GM19463 (cell line): ENCODE data around the gene SFXN2.
"Not testable (repeated sequence)": the region's sequence is repeated elsewhere in the genome, so short reads cannot be mapped to it uniquely, and the experiment has no call there.

ENCODE experiments used
- ATAC-seq: cut with Tn5 transposase; IDR thresholded peaks from one replicate; pipeline ENCODE4 v1.9.1; 2021; ENCODE audit warnings: mild to moderate bottlenecking, moderate library complexity; ENCODE audit not compliant: unreplicated experiment

Gene SFXN2

DNA sequence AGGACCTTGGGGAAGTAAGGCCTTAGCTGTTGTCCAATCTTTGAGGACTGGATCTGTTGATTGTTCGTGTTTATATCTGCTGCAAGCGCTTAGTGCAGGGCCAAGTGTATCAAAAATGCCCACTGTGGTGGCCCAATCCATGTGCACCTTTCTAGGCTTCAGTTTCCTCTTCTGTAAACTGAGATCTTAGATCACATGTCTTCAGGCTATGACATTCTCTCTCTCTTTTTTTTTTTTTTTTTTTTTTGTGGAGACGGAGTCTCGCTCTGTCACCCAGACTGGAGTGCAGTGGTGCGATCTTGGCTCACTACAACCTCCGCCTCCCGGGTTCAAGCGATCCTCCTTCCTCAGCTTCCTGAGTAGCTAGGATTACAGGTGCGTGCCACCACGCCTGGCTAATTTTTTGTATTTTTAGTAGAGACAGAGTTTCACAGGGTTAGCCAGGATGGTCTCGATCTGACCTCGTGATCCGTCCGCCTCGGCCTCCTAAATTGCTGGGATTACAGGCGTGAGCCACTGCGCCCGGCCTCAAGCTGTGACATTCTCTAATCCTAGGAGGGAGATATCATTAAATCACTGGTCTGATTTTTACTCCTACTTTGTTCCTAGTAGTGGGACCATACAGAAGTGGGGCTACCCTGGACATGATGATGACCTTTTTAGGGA is 2.6 kb downstream of the SFXN2 start:
- not testable (repeated sequence) for ATAC-seq

GRCh38 chr10:102718220-102718619 is 3.8 kb downstream of the SFXN2 start:
- ATAC-seq: no peak

DNA sequence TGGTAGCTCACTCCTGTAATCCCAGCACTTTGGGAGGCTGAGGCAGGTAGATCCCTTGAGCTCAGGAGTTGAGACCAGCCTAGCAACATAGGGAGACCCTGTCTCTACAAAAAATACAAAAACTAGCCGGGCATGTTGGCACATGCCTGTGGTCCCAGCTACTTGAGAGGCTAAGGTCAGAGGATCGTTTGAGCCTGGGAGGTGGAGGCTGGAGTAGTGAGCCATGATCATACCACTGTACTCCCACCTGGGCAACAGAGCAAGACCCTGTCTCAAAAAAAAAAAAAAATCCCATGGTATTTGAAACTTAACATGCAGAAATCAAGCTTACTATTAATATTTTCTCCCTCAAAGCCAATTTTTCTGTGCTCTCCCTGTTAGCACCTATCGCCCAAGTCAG is 5.9 kb downstream of the SFXN2 start:
- no peak for ATAC-seq

DNA sequence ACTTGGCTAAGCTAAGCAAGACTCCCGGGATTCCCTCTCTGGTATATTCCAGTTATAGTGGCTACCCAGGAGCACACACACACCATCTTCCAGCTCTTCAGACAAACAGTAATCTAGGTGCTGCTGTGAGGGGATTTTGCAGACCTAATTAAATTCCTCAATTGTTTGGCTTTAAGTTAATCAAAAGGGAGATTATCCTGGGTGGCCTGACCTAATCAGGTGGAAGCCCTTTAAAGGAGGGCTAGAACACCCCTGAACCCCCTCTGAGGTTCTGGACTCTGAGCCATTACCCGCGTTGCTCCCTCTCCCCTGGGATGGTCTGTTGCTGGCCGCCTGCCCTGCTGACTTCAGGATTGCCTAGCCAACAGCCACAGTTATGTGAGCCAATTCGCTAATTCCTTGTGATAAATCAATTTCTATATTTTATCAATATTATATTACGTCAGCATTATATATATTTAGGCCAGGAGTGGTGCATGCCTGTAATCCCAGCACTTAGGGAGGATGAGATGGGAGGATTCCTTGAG is 6.4 kb downstream of the SFXN2 start:
- no peak for ATAC-seq

- no peak for ATAC-seq
Observed at GRCh38 chr10:102721954-102722353, 7.5 kb downstream of the SFXN2 start.

DNA sequence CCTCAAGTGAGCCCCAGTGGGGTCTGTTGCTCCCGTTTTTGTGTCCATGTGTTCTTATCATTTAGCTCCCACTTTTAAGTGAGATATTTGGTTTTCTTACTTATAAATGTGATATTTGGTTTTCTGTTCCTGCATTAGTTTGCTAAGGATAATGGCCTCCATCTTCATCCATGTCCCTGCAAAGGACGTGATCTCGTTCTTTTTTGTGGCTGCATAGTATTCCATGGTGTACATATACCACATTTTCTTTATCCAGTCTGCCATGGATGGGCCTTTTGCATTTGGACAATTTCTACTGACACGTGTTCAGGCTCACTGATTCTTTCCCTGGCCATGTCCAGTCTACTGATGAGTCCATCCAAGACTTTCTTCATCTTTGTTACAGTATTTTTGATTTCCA is 9.6 kb downstream of the SFXN2 start:
- ATAC-seq: no peak

- ATAC-seq: no peak
Observed at GRCh38 chr10:102726274-102726673, 11.8 kb downstream of the SFXN2 start.

DNA sequence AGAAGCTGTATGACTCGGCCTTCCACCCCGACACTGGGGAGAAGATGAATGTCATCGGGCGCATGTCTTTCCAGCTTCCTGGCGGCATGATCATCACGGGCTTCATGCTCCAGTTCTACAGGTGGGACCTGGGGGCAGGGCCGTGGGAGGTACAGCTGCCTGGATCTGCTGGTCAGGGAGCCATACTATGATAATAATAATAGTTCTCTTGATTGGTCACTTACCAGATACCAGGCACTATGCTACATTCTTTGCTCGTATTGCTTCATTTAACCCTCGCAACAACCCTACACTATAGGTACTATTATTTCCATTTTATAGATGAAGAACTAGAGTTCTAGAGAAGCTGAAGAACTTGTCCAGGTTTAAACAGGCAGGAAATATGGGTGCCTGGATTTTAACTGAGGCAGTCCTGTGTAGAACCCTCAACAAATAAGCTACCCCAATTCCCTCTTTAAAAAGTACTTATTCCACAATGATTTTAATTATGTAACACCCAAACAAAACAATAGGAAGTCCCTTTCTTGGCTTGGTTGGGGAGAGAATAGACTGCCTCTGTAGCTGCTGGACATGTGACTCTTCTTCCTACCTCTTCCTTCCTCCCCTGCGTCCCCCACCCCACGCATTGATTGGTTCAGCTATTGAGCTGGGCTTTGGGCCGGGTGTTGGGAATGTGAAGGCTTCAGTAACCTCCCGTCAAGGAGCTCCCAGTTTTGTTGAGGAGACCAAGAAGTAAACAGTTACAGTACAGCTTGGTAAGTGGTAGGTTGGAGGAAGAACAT is 12.8 kb downstream of the SFXN2 start:
- no peak for ATAC-seq

DNA sequence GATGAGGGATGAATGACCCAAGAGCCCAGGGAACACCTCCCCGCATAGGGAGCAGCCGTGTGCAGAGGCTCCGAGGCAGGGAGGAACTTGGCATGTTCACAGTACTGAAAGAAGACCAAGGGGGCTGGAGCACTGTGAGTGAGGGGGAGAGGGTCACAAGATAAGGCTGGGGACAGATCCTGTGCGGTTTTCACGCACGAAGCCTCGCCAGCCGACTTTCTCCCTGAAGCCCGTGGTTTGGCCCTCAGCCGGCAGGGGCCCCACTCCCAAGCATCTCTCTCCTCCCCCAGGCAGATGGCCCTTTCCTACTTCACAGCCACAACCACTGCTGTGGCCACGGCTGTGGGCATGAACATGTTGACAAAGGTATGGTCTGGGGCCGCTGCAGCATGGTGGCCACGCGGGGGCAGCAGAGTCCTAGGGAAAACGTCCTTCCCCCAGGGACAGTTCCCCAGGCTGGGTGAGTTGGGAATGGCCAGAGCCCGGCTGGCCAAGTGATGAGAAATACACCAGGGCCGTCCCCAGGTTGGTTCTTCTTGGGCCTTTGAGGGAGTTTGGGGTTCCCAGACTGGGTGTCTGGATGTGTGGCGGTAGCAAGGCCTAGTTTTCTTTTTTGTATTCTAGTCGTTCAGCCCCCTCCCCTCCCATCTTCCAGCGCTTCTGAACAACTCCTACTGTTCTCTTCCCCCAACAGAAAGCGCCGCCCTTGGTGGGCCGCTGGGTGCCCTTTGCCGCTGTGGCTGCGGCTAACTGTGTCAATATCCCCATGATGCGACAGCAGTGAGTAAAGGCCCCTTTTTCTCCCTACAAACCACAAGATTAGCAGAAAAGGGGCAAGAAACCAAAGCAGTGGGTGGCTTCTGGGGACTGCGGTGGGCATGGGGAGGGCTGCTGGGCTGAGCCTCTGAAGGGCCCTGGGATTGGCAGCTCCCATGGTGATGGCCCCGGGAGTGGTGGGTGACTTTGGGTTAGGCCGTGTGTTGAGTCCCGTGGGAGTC is 14.9 kb downstream of the SFXN2 start:
- no peak for ATAC-seq

- ATAC-seq: no peak
Observed at GRCh38 chr10:102731222-102731800, 16.9 kb downstream of the SFXN2 start.

- ATAC-seq: no peak
Observed at GRCh38 chr10:102732661-102733060, 18.2 kb downstream of the SFXN2 start.

GRCh38 chr10:102735065-102735562 is 20.7 kb downstream of the SFXN2 start:
- ATAC-seq: no peak

DNA sequence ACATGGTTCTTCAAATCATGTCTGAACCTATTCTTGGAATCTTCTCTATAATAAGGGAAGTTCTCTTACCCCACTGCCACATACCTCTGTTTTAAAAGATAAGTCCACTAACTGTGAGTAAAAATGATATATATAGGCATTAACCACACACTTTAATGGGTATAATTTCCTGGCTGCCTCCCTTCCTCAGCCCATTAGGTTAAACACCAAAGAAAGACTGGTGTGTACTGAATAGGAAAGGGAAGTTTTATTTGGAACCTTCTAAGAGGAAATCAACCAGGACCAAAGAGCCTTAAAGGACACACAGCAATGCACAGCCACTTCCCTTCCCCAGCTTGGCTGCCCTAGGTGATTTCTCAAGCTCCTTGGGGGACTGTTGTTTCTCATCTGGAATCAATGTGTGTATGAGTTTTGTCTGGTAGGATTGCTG is 24.3 kb downstream of the SFXN2 start:
- no peak for ATAC-seq

- ATAC-seq: no peak
Observed at GRCh38 chr10:102740229-102740628, 25.8 kb downstream of the SFXN2 start.

DNA sequence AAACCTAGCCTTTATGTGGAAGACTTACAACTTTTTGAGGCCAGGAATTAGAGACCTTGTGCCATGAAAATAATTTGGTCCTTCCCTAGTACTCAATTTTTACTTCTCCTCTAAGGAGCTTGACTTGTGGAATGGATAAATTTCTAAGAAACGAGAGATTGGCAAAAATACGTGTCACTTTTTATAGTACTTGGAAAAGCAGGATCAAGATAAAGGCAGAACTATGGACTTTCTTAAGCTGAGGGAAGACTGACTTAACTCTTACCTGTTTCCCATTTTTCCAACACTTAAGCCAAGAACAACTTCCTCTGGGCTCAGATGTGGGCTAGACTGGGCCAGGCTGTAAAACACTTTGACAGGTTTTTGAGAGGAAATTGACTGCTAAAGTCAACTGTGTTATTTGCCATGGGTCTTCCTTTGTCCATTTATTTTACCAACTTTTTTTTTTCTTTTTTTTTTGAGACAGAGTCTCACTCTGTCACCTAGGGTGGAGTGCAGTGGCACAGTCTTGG is 27.3 kb downstream of the SFXN2 start:
- ATAC-seq: no peak

- not testable (repeated sequence) for ATAC-seq
Observed at GRCh38 chr10:102742313-102742712, 27.9 kb downstream of the SFXN2 start.

GRCh38 chr10:102743078-102743587 is 28.7 kb downstream of the SFXN2 start:
- no peak for ATAC-seq

DNA sequence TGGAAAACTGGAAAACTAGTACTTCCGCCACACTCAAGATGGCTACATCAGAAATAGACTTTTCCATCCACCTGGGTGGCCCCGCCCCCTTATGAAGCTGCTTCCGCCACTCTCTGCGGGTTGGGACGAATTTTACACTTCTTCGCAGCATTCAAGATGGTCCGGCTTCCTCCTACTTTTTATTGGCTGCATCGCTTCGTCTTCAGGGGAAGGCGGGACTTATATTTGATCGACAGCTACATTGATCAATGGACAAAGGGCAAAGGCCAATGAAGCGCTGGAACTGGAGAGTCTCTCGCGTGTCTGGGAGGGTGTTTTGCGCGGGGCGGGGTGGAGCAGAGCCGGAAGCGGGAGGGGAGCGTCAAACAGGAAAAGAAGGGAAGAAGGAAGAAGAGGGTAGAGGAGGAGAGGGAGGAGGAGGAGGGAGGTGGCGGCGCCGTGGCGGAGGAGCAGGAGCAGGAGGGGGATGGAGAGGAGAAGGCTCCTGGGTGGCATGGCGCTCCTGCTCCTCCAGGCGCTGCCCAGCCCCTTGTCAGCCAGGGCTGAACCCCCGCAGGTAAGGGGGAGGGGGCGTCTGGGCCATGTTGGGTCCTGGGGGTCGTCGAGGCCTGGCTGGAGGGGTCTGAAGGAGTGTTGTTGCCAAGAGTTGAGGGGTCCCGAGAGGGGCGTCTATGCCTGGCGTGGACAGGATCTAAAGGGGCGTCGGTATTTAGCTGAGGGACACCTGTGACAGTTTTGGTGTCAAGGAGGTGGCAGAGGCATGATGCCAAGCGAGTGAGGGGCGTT is 29.3 kb downstream of the SFXN2 start, which contains the start of gene WBP1L:
WBP1L (plus strand) TSS at position 361 of the 786 bp plus-strand sequence; CDS start at position 467, 106 bp downstream.
- peak; percentile 97 for ATAC-seq
